GM18909 (cell line): Measurements from ENCODE around the gene SNX30.
"Not testable (repeated sequence)": the region's sequence is repeated elsewhere in the genome, so short reads cannot be mapped to it uniquely, and the experiment has no call there.

Experiments
- ATAC-seq: cut with Tn5 transposase; IDR thresholded peaks from one replicate; pipeline ENCODE4 v1.9.1; 2021; ENCODE audit warnings: mild to moderate bottlenecking; ENCODE audit not compliant: unreplicated experiment, poor library complexity

Gene SNX30, protein sequence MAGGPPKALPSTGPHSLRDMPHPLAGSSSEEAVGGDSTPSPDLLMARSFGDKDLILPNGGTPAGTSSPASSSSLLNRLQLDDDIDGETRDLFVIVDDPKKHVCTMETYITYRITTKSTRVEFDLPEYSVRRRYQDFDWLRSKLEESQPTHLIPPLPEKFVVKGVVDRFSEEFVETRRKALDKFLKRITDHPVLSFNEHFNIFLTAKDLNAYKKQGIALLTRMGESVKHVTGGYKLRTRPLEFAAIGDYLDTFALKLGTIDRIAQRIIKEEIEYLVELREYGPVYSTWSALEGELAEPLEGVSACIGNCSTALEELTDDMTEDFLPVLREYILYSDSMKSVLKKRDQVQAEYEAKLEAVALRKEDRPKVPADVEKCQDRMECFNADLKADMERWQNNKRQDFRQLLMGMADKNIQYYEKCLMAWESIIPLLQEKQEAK

DNA sequence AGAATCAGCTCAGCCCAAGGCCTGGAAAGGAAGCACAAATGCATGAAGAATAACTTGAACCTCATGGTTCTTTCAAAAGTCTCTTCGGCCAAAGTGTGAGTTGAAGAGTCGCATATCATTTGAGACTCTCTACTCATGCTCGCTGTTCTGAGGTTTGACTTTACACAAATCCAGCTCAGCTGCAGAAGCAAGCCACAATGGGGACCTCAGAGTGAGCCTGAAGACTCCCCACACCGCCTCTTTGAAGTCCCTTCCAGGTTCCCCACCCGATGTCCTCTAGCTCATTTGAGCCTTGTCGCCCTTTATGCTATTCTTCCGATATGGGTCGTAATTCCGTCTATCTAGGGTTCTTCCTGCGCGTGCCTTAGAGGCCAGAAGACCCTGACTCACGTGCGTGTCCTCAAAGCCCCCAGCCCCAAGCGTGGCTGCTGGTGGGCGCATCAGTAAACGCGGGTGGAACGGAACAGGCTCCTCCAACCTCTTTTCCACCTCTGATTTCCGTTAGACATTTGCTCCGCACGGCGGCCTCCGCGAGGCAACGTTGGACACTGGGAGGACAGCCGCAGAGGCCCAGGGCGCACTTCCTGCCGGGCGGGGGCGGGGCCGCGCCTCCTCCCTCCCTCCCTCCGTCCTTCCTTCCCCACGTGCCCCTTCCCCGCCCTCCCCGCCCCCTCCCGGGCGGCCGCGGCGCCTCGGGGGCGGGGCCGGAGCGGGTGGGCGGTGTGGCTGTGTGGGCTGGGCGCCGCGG, at the start of gene SNX30:
TSS of gene SNX30 (plus strand) at position 745 of the 748 bp plus-strand sequence. CDS start 242 bp downstream, outside the sequence.
- peak; percentile 83 for ATAC-seq

DNA sequence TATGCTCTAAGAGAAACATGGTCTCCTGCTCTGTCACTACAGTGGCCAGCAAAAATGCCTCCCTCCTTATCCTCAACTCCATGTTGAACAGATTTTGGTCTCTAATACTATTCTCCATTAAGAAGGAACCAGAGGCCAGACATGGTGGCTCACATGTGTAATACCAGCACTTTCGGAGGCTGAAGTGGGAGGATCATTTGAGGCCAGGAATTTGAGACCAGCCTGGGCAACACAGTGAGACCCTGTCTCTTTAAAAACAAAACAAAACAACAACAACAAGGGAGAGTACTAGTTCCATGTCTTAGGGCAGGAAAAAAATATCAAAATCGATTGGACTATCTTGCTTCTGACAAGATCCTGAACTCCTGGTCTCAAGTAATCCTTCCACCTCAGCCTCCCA, 47.3 kb upstream of the SNX30 start:
- ATAC-seq: no peak

DNA sequence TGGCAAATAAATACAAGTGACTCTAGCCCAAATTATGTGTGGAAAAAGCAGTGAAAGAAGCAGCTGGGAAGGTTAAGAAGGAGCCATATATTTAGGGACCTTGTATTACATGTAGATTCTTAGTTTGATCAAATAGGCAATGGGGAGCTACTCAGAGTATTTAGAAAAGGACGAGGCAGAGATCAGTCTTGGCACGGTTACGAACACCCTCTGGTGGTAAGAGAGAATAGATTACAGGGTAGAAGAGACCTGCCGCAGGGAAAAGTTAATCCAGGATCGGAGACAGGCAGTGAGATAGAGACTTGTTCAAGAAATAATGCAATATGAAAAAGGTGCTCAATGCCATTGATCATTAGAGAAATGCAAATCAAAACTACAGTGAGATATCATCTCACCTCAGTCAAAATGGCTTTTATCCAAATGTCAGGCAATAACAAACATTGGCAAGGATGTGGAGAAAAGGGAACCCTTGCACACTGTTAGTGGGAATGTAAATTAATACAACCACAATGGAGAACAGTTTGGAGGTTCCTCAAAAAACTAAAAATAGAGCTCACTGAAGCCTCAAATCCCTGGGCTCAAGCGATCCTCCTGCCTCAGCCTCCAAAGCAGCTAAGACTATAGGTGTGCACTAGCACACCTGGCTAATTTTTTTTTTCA, 44.7 kb upstream of the SNX30 start:
- no peak for ATAC-seq

DNA sequence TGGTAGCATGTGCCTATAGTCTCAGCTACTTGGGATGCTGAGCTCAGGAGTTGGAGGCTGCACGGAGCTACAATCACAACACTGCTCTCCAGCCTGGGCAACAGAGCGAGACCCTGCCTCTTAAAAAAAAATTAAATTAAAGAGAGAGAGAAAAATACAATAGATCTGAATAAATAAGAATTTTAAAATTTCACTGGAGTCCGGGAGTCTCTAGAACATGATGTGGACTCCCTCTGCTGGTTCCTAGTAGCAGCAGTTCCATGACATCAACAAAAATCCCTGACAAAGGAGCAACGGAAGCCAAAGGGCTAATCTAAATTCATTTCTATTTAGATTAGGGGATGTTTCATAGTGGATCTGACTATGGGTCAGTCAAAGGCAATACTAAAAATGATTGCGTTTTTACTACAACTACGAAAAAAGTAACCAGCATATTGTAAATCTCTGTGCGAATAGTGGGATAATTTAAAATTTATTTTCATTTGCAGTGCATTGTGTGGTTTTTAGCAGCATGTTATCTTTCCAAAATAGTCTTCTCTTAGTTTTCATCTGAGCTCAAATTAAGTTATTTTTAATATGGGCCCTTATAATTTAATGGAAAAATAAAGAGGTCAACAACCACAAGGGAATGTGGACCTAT, 39.4 kb upstream of the SNX30 start:
- ATAC-seq: no peak

DNA sequence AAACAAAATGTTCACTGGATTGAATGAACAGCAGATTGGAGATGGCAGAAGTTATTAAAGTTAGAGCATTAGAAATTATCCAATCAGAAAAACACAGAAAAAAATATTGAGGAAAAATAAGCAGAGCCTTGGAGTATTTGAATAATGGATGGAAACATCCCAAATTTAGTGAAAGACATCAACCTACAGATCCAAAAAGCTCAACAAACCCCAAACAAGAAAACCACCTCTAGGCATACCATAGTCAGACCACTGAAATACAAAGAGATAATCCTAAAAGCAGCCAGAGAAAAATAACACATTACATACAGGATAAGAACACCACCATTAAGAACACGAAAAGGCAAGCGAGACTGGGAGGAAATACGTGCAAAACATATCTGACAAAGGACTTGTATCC, 37.9 kb upstream of the SNX30 start:
- ATAC-seq: no peak

DNA sequence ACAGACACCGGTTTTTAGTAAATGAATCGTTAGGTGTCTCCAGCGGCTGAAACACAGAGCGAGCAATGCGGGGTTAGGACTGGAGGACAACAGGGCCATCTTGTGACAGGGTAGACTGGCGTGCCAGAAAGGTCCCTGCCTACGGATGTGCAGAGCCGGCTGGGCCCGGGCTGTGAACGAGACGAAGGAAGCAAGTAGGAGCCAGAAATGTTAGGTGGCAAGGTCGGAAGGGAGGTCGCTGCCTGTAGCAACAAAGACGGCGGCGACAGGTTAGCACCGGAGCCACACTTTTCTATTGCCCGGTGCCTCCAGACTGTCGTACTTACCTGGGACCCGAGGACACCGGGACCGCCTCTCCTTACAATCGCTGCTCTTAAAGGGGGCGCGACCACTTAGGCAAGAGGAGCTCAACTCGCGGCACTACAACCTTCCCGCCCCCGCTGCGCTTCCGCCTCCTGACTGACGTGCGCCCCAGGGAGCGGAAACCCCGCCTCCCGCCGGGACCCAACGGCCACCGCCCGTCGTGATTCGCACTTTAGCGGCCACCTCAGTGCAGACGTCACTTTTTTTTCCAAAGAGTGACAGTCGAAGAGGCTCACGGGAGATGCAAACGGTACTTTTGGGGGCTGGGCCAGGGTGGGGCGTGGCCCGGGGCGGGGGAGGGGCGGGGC, 32.8 kb upstream of the SNX30 start, which contains the start of gene INIP:
TSS of gene INIP (minus strand) at position 457 of the 671 bp plus-strand sequence. CDS start 1,632 bp downstream, outside the sequence.
- ATAC-seq: peak; percentile 97

DNA sequence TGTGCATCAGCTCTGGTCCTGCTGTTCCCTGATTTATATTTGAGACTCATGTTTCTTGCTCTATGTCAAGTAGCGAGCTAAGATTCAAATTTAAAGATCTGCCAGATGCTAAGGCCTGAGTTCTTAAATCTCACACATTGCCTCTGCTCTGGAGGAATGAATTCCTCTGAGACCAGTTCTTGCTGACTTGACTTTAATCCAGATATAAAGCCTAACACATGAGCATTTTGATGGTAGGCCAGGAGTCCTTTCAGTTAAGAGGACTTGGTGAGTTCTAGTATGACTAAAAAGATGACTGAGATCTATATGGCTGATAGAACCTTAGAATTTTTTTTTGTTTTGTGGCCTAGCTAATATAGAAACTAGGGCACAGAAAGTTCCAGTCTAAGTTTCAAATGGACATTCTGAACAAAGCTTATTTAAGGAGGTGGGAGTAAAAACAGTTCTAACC, 31.3 kb upstream of the SNX30 start:
- ATAC-seq: no peak

DNA sequence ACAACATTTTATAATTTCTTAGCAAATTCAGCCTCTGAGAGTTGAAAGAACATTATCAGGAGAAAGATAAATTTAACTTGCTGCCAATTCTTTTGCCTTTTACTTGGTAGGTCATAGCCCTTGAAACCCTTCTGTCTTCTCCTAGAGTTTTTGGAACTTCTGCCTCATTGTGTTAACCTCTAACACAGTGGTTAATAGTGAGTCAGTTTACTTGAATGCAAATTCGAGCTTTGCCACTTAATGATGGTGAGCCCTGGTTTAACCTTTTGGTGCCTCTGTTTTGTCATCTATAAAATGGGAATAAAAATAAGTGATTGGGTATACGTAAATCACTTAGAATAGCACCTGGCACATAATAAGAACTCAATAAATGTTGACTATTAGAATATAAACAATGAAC, 30.9 kb upstream of the SNX30 start:
- no peak for ATAC-seq

DNA sequence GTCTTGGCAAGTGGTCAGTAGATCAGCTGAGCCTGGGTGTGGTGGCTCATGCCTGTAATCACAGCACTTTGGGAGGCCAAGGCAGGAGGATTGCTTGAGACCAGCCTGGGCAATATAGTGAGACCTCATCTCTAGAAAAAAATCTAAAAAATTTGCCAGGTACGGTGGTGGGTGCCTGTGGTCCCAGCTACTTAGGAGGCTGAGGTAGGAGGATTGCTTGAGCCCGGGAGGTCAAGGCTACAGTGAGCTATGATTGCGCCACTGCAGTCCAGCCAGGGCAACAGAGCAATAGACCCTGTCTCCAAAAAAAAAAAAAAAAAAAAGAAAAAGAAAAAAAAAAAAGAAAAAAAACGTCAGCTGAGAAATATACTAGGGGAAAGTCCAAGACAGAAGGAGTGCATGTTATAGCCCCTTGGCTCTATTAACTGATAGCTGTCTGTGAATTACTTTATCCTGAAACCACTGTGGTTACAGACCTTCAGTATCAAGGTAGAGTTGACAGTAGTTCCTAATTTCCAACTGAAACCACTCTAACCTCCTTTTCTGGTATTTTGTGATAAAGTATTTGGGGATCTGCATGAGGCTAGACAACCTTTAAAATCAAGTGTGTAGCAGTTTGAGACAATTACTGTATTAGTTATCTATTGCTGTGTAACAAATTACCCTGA, 30.3 kb upstream of the SNX30 start:
- ATAC-seq: no peak

DNA sequence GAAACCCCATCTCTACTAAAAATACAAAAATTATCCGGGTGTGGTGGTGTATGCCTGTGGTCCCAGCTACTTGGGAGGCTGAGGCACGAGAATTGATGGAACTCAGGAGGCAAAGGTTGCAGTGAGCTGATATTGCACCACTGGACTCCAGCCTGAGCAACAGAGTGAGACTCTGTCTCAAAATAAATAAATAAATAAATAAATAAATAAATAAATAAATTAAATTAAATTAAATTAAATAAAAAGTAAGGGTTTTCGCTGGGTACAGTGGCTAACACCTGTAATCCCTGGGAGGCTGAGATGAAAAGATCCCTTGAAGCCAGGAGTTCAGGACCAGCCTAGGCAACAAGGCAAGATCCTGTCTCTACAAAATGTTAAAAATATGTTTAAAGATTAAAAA, 27.8 kb upstream of the SNX30 start:
- not testable (repeated sequence) for ATAC-seq

DNA sequence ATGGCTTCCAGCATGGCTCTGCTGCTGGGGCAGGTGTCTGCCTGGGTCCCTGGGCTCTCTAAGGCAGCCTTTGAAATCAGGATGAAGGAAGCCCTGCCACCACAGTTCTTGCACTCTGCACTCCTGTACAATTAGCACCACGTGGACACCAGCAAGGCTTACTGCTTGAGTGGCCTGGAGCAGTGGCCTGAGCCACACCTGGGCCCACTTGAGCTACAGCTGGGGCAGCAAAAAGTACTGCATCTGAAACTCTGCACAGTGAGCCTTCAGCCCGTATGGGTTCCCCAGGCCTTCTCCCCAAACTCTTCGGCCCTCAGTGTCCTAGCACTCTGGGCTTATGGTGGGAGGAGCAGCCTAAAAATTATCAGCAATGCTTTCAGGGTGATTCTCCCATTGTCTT, 24.6 kb upstream of the SNX30 start:
- ATAC-seq: peak; percentile 46

DNA sequence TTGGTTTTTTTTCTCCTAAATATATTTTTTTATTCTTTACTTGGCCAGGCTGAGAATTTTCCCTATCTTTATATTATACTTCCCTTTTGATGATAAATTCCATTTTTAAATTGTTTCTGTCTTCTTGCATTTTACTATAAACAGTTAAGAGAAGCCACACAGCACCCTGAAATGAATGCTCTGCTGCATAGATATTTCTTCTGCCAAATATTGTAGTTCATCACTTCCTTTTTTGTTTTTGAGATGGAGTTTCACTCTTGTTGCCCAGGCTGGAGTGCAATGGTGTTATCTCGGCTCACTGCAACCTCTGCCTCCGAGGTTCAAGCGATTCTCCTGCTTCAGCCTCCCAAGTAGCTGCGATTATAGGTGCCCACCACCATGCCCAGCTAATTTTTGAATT, 24.1 kb upstream of the SNX30 start:
- ATAC-seq: peak; percentile 61

DNA sequence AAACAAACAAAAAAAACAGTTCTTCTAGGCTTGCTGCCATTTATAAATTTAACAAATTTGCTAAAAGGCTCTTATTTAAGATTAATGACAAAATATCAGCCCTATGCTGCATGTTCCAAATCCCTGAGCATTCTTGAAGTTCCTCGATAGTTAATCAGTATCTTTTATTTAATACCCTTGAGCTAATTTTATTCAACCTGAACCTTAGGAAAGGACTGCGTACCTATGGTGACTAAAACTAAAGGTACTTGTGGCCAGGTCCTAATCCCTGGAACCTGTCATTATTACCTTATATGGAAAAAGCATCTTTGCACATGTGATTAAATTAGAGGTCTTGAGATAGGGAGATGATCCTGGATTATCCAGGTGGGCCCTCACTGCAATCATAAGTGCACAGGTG, 22.2 kb upstream of the SNX30 start:
- no peak for ATAC-seq

DNA sequence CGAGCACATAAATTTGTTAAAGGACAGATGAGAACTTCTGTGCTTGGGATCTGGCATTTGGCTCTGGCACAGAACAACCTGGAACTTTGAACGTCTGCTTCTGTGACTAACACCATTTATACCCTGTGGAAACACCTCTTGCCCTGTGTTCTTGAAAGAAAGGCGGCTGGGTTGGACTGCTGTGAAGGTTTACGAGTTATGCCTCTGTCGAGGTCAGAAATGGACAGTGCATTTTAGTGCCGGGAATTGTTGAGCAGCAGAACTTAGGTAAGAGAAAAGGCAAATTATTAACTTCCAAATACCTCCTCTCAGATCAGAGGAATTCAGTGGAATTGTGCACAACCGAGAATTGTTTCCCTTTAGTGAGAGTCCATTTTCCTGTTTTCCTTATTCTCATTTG, 18.6 kb upstream of the SNX30 start:
- no peak for ATAC-seq

DNA sequence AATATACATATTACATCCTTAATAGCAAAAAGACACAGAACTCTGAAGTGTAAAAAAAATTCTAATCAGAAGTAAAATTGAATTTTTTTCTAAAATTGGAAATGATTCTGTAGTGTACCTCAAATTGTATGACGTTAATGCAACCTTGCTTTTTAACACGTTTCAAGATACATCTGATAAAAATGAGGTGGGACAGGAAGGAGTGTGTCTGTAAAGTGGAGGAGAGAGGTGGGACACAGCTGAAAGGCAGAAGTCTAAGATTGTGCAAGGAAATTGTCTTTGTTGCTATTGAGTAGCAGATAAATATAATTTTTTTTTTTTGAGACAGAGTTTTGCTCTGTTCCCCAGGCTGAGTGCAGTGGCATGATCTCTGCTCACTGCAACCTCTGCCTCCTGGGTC, 15.7 kb upstream of the SNX30 start:
- no peak for ATAC-seq

DNA sequence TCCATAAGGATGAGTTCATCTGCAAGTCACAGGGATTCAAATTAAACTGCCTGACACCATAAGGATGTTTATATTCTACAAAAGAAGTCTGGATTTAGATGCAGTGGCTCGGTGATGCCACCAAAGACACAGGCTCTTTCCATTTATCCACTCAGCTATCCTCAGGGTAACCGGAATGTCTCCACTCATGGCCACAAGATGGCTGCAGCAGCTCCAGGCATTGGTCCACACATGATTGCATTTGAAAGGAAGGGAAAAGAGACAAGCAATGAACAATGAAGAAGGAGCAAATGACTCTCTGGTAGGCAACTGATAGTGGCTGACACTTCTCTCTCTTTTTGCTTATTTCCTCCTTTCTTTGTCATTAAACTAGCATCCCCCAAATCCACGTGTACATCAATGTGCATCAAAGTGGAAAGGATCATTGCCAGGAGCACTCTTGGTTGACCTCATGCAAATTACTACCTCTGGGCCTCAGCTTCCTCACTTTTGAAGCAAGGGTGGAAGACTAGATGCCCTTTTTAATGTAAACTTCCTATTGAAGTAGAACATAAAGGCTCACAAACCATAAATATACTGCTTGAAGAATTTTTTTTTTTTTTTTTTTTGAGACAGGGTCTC, 7.2 kb upstream of the SNX30 start:
- ATAC-seq: no peak

DNA sequence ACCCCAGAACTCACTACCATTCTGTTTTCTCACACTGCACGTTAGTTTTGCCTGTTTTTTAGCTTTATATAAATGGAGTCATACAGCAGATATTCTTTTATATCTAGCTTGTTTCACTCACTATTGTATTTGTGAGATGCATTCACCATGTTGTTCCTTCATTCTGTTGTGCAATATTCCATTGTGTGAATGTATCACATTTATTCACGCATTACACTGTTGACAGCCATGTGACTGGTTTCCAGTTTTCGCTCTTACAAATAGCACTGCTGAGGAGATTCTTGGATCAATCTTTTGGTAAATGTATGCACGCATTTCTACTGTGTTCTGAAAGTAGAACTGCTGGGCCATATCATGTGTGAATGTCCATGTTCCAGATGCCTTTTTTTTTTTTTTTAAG, 6.4 kb upstream of the SNX30 start:
- no peak for ATAC-seq

DNA sequence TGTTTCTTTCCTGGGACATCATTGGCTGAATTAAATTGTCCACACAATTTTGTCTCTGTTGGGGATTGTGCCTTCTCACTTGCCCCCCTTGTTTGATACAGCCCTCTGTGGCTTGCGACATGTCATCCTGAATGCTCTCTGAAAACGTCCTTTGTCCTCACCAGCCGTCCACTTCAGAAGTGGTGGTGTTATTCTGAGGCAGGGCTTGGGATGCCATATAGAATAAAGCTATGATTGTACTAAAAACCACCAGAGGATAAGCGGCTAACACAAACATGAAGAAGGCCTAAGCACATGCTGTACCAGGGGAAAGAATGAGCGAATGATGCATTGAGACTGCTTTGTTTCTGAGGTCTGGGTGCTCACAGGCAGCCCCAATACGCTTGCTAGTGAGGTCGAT, 3.5 kb upstream of the SNX30 start:
- ATAC-seq: no peak

DNA sequence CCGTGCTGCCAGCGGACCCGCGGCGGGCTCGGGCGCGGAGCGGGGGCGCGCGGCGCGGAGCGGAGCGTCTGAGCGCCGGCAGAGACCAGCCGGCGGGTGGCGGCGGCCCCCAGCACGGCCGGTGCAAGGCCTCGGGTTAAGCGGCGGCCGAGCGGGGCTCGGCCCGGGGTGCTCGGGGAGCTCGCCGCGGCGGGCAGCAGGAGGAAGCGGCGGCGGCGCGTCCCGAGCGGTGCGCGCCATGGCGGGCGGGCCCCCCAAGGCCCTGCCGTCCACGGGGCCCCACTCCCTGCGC, 150 bp downstream of the SNX30 start:
- no peak for ATAC-seq
